ENCODE data around the gene DYNC1I1. TPM values are rescaled to one million over a fixed set of nuclear protein-coding genes. Genes with fewer than 3 reads are reported as not detected.

DYNC1I1 gene
- total and polyA plus RNA-seq, 2 of the 4 experiments (the other 2 are of a cell fraction), result under 0.01 to 0.15 TPM

DNA sequence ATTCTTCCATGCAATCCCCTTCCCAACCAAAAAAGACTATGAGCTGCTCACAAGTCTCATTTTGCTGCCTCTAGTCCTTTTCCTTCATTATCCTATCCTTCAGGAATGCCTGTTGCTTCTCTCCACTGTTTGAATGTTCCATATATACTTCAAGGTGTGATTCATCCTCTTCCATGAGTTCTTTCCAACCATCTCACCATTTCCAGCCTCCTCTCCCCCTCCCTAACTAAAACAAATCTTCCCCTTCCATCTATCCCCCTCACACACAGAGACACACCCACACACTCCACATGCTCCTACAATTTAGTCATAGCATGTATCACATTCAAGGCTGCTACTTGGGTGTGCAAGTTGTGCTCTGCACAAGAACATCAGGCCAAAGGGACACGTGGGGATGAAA is 254.3 kb downstream of the DYNC1I1 start:
- DNase-seq, result peak; percentile 62

More for the DNA sequence above, 254.3 kb downstream of the DYNC1I1 start:
- in situ Hi-C loops (cut with MboI; ENCODE audit: low sequenced_read_pairs), result no loop called here
- Histone ChIP-seq H2BK20ac (ENCODE audit: low read depth, low read length) (no peak overlapping the region), H3K4me1 (ENCODE audit: control insufficient read depth, insufficient read depth, low read length) (no peaks in the 10 kb centered on the region), H3K18ac (ENCODE audit: low read depth, low read length) (no peak overlapping the region), H3K4ac (ENCODE audit: low read depth, low read length) (no peak overlapping the region), H3K9me1 (ENCODE audit: insufficient read depth, low read length) (no peaks in the 10 kb centered on the region), H3K27me3 (ENCODE audit: control insufficient read depth, insufficient read depth, low read length) (no peaks in the 10 kb centered on the region), H3K9ac (ENCODE audit: low read depth, low read length) (no peak overlapping the region), H4K91ac (ENCODE audit: insufficient read depth, low read depth, low read length) (no peak overlapping the region), H2AFZ (replicated peaks; ENCODE audit: low read length, poor library complexity) (no peak overlapping the region), H2AK9ac (replicated peaks; ENCODE audit: low read depth, low read length, poor library complexity) (no peak overlapping the region), H3K4me3 (ENCODE audit: insufficient read depth, low read depth, low read length) (no peak overlapping the region), H4K5ac (ENCODE audit: low read depth, low read length) (no peak overlapping the region), H2AK5ac (ENCODE audit: low read depth, low read length) (no peak overlapping the region), H4K20me1 (ENCODE audit: insufficient read depth, low read length) (no peaks in the 10 kb centered on the region), H3K4me2 (ENCODE audit: low read depth, low read length) (no peak overlapping the region), H3K23ac (ENCODE audit: low read depth, low read length) (no peak overlapping the region), H2BK5ac (ENCODE audit: low read depth, low read length, poor library complexity, severe bottlenecking) (no peak overlapping the region), H2BK15ac (ENCODE audit: low read depth, low read length) (no peak overlapping the region), H3K27ac (ENCODE audit: insufficient read depth, low read length) (no peak overlapping the region), H3K79me1 (ENCODE audit: low read depth in 1 of 2, low read length in 2 of 2) (no peaks in the 10 kb centered on the region), H3K9me3 (ENCODE audit: control insufficient read depth, insufficient read depth, low read length) (no peaks in the 10 kb centered on the region), H3K14ac (replicated peaks; ENCODE audit: low read depth, low read length) (no peak overlapping the region), H3K56ac (ENCODE audit: extremely low read depth, insufficient read depth, low read length) (no peak overlapping the region), H4K8ac (ENCODE audit: low read depth in 2 of 2, low read length in 2 of 2) (no peak overlapping the region), H3K36me3 (ENCODE audit: control insufficient read depth, insufficient read depth, low read length) (no peaks in the 10 kb centered on the region), H2BK120ac (ENCODE audit: low read depth, low read length) (no peak overlapping the region)
- no TSS peak for BruUV-seq (replicated peaks)
- TF ChIP-seq CHD1 (IDR thresholded peaks at IDR 0.05; ENCODE audit: low read depth, low read length) (no peak), NFE2L2 (IDR thresholded peaks at IDR 0.05; ENCODE audit: low read depth, low read length) (no peak), MAFK (IDR thresholded peaks at IDR 0.05; ENCODE audit: low read depth, low read length) (no peak), MXI1 (IDR thresholded peaks at IDR 0.05; ENCODE audit: borderline replicate concordance, low read depth, low read length) (no peak), BHLHE40 (IDR thresholded peaks at IDR 0.05; ENCODE audit: low read depth, low read length) (no peak), FOS (IDR thresholded peaks at IDR 0.05; ENCODE audit: low read depth, low read length) (no peak), POLR2A (IDR thresholded peaks at IDR 0.05; ENCODE audit: low read depth, low read length) (no peak), RAD21 (IDR thresholded peaks at IDR 0.05; ENCODE audit: low read length) (no peak), SMC3 (IDR thresholded peaks at IDR 0.05; ENCODE audit: low read depth, low read length) (no peak), MAZ (IDR thresholded peaks at IDR 0.05; ENCODE audit: borderline replicate concordance, low read depth, low read length) (no peak), RFX5 (IDR thresholded peaks at IDR 0.05; ENCODE audit: low read depth, low read length) (no peak), RCOR1 (IDR thresholded peaks at IDR 0.05; ENCODE audit: insufficient replicate concordance, low read length) (no peak), CEBPB (IDR thresholded peaks at IDR 0.05; ENCODE audit: low read depth, low read length) (no peak)
- TF ChIP-seq, protein P1, sequence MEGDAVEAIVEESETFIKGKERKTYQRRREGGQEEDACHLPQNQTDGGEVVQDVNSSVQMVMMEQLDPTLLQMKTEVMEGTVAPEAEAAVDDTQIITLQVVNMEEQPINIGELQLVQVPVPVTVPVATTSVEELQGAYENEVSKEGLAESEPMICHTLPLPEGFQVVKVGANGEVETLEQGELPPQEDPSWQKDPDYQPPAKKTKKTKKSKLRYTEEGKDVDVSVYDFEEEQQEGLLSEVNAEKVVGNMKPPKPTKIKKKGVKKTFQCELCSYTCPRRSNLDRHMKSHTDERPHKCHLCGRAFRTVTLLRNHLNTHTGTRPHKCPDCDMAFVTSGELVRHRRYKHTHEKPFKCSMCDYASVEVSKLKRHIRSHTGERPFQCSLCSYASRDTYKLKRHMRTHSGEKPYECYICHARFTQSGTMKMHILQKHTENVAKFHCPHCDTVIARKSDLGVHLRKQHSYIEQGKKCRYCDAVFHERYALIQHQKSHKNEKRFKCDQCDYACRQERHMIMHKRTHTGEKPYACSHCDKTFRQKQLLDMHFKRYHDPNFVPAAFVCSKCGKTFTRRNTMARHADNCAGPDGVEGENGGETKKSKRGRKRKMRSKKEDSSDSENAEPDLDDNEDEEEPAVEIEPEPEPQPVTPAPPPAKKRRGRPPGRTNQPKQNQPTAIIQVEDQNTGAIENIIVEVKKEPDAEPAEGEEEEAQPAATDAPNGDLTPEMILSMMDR (conservative IDR thresholded peaks at IDR 0.05; ENCODE audit: low read depth, low read length), result no peak
- TF ChIP-seq, protein P2, sequence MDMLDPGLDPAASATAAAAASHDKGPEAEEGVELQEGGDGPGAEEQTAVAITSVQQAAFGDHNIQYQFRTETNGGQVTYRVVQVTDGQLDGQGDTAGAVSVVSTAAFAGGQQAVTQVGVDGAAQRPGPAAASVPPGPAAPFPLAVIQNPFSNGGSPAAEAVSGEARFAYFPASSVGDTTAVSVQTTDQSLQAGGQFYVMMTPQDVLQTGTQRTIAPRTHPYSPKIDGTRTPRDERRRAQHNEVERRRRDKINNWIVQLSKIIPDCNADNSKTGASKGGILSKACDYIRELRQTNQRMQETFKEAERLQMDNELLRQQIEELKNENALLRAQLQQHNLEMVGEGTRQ (IDR thresholded peaks at IDR 0.05; ENCODE audit: low read depth, low read length), result no peak
- TF ChIP-seq, protein P3, sequence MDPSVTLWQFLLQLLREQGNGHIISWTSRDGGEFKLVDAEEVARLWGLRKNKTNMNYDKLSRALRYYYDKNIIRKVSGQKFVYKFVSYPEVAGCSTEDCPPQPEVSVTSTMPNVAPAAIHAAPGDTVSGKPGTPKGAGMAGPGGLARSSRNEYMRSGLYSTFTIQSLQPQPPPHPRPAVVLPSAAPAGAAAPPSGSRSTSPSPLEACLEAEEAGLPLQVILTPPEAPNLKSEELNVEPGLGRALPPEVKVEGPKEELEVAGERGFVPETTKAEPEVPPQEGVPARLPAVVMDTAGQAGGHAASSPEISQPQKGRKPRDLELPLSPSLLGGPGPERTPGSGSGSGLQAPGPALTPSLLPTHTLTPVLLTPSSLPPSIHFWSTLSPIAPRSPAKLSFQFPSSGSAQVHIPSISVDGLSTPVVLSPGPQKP (IDR thresholded peaks at IDR 0.05; ENCODE audit: borderline replicate concordance, low read depth, low read length), result no peak
- POLR2A ChIA-PET (ENCODE audit: unreplicated experiment), result no interaction called here
- WGBS, 2 experiments (ENCODE audit: extremely low coverage in 2 of 2, insufficient read length in 1 of 2), result 40% methylated on average over 1 of the region's 1 CpG; no CpG with 5 or more reads in 1 of the 2 experiments
- peak; percentile 21; the same call in 1 of the 2 replicates for ATAC-seq (ENCODE audit: low read depth)
- CTCF ChIA-PET, result no interaction called here
- dilution Hi-C loops (cut with HindIII; ENCODE audit: low sequenced_read_pairs, unreplicated experiment), result no loop called here
- intact Hi-C loops (cut with micrococcal nuclease), result no loop called here
